UCSD-AML1 (cell line): ENCODE data around the gene ACOT8.

ENCODE experiments used
- DNase-seq: peaks from one replicate; lab custom pipeline; 2025; ENCODE audit not compliant: unreplicated experiment; lab: John Stamatoyannopoulos, UW

The ACOT8 gene

GRCh38 chr20:45857882-45858216, 657 bp upstream of the ACOT8 start:
- no peak for DNase-seq

GRCh38 chr20:45853484-45853883, 3.7 kb downstream of the ACOT8 start:
- no peak for DNase-seq

- no peak for DNase-seq
Observed at GRCh38 chr20:45852326-45852725, 4.9 kb downstream of the ACOT8 start.

GRCh38 chr20:45851501-45851900, 5.7 kb downstream of the ACOT8 start:
- no peak for DNase-seq

- DNase-seq, result no peak
Observed at GRCh38 chr20:45850926-45851325, 6.3 kb downstream of the ACOT8 start.

- DNase-seq, result no peak
Observed at GRCh38 chr20:45850238-45850637, 7.0 kb downstream of the ACOT8 start.

- DNase-seq, result no peak
Observed at GRCh38 chr20:45848969-45849582, 8.1 kb downstream of the ACOT8 start.

GRCh38 chr20:45848421-45848820, 8.8 kb downstream of the ACOT8 start:
- DNase-seq, result no peak

GRCh38 chr20:45845452-45845851, 11.7 kb downstream of the ACOT8 start:
- DNase-seq, result no peak

- no peak for DNase-seq
Observed at GRCh38 chr20:45843506-45843905, 13.7 kb downstream of the ACOT8 start.

GRCh38 chr20:45842169-45842812, 14.9 kb downstream of the ACOT8 start:
- no peak for DNase-seq

GRCh38 chr20:45841407-45842129, 15.6 kb downstream of the ACOT8 start:
- DNase-seq, result no peak

- no peak for DNase-seq
Observed at GRCh38 chr20:45840700-45841198, 16.4 kb downstream of the ACOT8 start.

- DNase-seq, result no peak
Observed at GRCh38 chr20:45836841-45837240, 20.4 kb downstream of the ACOT8 start.

- no peak for DNase-seq
Observed at GRCh38 chr20:45835825-45836224, 21.4 kb downstream of the ACOT8 start.

GRCh38 chr20:45835329-45835765, 21.8 kb downstream of the ACOT8 start:
- no peak for DNase-seq

- no peak for DNase-seq
Observed at GRCh38 chr20:45834797-45835161, 22.4 kb downstream of the ACOT8 start.

GRCh38 chr20:45833883-45834796, 23.1 kb downstream of the ACOT8 start:
- no peak for DNase-seq

- peak; percentile 55 for DNase-seq
Observed at GRCh38 chr20:45833030-45833882, 23.9 kb downstream of the ACOT8 start, which contains the start of gene SNX21. Gene SNX21, plus strand, starts transcription at chr20:45833799. Its CDS starts 121 bp downstream, at chr20:45833920.

GRCh38 chr20:45832619-45833018, 24.6 kb downstream of the ACOT8 start:
- no peak for DNase-seq
